IPS-18c (cell line): ENCODE data around the gene ORAI1.
"Not testable (repeated sequence)": the region's sequence is repeated elsewhere in the genome, so short reads cannot be mapped to it uniquely, and the experiment has no call there.

Experiments
- H3K4me3 ChIP-seq: 2 replicates; pipeline ENCODE4 v1.7.0; 2013; ENCODE audit warnings: low read depth, mild to moderate bottlenecking, low read length, moderate library complexity; ENCODE audit not compliant: insufficient read depth
- H3K9me3 ChIP-seq: one replicate; pipeline ENCODE4 v1.6.1; 2013; ENCODE audit warnings: mild to moderate bottlenecking, low read length, moderate library complexity; ENCODE audit not compliant: control insufficient read depth, insufficient read depth

ORAI1 gene

DNA sequence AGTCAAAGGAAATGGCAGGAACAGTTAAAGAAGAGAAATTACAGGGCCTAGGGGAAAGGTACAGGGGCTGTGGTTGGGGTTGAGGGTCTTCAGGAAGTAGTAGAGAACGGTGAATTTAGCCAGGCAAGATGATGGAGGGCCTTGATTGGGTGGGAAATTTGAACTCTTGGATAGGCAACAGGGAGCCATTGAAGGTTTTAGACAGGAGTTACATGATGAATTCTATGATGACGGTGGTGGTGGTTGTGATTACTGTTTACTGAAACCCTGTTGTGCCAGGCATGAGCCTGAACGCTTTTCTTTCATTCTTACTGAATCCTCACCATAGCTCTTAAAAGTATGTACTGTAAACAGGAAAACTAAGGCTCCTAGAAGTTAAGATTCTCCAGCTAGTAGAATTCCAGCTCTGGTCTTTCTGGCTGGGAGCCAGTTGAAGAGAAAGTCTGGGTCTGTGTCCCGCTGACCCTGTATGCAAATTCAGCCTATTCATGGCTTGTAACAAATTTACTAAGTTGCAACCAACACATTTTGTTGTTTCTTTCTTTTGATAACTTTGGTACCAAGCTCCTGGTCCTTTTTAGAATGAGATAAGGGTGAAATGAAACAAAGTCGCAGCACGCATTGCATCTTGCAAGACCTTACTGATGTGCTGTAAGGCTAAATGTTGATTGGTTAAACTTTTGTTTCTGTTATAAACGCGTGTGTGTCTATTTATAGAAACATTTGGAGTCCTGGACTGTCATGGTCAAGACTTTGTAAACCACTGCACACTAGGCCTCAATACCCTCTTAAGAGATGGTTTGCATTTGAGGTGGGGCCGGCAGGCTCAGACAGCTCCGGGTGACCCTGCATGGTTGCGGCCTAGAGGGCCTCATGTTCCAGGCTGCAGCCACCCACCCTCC lies 6.0 kb downstream of the ORAI1 start:
- Histone ChIP-seq H3K4me3 (no peak overlapping the region), H3K9me3 (no peaks in the 10 kb centered on the region)

DNA sequence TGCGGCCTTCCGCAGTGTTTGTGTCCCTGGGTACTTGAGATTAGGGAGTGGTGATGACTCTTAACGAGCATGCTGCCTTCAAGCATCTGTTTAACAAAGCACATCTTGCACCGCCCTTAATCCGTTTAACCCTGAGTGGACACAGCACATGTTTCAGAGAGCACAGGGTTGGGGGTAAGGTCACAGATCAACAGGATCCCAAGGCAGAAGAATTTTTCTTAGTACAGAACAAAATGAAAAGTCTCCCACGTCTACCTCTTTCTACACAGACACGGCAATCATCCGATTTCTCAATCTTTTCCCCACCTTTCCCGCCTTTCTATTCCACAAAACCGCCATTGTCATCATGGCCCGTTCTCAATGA lies 7.5 kb downstream of the ORAI1 start:
- not testable (repeated sequence) for H3K4me3 ChIP-seq, H3K9me3 ChIP-seq

DNA sequence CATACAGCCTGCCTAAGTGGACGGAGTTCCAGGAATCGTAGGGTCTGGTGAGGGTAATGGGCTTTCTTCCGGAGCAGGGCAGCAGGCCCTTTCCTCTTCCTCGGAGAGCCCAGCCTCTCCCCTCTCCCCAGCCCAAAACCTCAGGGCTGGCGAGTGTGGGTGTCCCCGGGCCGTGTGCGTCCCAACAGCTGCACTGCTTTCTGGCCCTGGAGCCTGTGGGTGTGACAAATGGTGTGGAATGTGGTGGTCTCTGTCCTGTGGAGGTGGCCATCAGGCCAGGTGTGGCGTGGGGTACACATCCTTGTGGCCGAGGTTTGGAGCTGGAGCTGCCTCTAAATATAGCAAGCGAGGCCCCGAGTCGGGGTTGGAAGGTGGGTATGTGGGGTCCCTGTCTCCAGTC lies 8.5 kb downstream of the ORAI1 start:
- Histone ChIP-seq H3K4me3 (no peak overlapping the region), H3K9me3 (no peaks in the 10 kb centered on the region)

DNA sequence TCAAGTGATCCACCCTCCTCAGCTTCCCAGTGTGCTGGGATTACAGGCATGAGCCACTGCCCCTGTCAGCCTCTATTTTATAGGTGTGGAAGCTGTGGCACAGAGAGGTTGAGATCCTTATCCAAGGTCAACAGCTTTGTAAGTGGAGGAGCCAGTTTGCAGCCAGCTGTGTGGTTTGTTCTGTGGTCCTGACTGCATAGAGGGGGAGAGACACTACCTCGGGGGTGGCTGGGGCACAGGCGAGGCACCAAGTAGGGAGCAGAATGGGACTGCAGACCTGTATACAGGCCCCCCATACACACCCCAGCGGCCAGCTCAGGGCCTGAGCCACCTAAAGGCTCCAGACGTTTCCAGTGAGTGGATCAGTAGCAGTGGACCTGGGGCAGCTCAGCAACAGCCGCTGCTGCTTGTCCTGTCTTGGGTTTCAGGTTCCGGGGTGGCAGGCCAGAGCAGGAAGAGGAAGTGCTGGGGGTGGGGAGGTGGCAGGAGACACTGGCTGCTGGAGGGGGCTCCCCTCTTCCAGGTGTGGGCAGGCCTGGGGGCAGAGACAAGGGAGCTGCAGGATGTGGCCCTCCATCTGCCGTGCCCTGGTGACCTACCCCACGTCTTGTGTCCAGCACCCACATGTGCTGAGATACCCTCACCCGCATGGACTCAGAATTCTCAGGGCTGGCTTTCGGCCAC lies 11.0 kb downstream of the ORAI1 start:
- no peak overlapping the region for H3K4me3 ChIP-seq
- no peaks in the 10 kb centered on the region for H3K9me3 ChIP-seq

DNA sequence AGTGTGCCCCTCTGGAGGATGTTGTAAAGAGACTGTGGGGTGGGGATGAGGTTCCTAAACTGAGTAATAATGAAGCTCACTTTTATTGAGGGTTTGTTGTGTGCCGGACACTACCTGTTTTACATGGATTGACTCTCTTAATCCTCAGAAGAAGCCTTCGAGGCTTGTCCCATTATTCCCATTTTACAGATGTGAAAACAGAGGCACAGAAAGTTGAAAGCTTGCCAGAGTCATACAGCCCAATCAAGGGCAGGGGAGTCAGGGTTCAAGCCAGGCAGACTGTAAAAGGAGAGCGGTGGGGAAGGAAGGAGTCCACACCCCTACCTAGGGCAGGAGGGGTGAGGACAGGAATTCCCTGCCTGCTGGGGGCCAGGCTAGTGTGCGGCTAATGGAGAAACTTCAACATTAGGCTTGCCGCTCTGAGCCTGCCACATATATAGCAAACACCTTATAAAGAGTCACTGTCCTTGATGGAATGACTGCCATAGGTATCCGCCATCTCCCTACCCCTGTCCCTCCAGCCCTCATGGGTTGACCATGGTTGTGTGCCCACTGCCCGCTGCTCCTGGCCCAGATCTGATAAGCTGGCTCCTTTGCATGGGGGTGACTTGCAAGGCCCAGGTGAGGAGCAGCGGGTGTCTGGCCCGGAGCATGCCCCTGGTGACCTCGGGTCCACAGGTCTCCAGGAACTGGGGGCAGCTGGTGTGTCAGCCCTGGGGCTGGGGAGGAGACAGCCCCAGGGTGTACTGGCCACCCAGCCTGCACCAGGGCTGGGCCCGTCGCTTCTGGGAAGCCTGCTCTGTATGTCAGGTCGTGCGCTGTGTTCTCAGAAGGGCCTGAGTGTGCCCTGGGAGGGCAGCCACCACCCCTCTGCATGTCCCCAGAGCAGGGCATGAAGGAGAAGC lies 12.2 kb downstream of the ORAI1 start:
- H3K4me3 ChIP-seq = no peak overlapping the region

DNA sequence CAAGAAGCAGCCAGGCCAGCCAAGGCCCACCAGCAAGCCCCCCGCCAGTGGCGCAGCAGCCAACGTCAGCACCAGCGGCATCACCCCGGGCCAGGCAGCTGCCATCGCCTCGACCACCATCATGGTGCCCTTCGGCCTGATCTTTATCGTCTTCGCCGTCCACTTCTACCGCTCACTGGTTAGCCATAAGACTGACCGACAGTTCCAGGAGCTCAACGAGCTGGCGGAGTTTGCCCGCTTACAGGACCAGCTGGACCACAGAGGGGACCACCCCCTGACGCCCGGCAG lies 15.0 kb downstream of the ORAI1 start:
- H3K4me3 ChIP-seq = no peak overlapping the region

More for the DNA sequence above, 12.2 kb downstream of the ORAI1 start:
- H3K9me3 ChIP-seq = no peaks in the 10 kb centered on the region

DNA sequence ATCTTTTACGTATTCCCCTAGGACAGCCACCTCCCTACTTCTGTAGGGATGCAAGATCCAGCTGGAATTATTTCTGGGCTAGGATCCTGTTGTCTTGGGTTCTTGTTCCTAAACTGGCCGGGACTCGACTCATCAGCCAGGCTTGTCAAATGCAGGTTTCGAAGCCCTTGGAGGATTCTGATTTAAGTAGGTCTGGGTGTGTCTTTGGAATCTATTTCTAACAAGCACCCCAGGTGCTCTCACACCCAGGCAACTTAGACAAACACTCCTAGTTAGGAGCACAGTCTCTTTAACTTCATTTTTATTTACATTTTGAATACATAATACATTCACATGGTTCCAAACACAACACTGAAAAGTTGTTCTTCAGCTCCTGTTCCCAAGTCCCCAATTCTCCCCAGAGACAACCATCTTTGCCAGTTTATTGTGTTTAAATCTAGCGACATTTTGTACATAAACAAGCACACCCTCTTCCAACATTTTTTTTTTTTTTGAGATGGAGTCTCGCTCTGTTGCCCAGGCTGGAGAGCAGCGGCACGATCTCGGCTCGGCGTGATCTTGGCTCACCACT lies 22.2 kb downstream of the ORAI1 start:
- no peak overlapping the region for H3K4me3 ChIP-seq
- H3K9me3 ChIP-seq = no peaks in the 10 kb centered on the region

More for the DNA sequence above, 15.0 kb downstream of the ORAI1 start:
- no peaks in the 10 kb centered on the region for H3K9me3 ChIP-seq

DNA sequence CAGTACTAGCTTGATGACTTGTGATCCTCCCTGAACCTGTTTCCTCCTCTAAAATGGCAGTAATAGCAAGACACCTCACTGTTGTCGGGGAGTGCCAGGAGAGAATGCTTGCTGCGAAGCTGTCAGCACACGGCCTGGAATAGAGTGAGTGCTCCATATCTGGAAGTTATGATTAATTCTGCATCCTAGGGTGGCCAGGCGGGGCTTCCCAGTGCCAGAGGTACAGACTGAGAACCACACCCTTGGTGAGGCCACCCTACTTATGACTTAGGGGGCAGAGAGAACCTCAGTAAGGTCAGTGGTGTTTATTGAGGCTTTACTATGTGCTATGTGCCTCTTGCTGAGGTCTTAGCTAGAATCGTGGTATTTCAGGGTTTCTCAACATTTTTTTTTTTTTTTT lies 23.0 kb downstream of the ORAI1 start:
- H3K9me3 ChIP-seq = no peaks in the 10 kb centered on the region
- H3K4me3 ChIP-seq = no peak overlapping the region

DNA sequence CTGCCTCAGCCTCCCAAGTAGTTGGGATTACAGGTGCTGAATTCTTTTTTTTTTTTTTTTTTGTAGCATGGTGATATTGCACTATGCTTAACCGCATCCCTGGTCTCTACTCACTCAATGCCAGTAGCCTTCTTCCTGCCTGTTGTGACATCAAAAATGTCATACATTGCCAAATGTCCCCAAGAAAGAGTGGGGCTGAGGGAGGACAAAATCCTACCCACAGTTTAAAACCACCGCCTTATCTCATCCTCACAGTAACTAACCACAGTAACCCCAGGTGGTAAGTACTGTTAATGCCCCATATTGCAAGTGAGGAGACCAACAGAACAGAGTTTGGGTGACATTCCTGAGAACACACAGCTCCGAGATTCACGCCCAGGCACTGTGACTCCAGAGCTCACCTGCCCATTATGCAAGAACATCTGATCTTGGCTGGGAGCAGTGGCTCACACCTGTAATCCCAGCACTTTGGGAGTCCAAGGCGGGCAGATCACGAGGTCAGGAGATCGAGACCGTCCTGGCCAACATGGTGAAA lies 23.6 kb downstream of the ORAI1 start:
- Histone ChIP-seq H3K4me3 (no peak overlapping the region), H3K9me3 (no peaks in the 10 kb centered on the region)

DNA sequence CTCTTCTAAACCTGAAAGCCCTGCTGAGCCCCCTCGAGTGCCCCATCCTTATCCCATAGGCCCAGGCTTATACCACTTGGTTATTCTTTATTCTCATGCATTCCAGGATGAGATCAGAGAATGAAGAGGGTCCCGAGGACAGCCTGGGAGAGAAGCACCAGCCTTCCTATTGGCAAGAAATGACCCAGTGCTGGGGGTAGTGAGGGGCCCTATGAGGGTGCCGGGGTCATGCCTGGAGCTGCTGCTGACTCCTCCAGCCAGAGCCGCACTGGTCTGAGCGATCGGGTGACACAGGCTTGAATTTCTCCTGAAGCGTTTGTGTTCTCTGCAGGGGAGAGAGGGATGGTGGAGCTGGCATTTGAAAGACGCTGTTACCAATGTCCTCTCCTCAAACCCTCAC lies 25.0 kb downstream of the ORAI1 start:
- Histone ChIP-seq H3K9me3 (no peaks in the 10 kb centered on the region), H3K4me3 (no peak overlapping the region)

DNA sequence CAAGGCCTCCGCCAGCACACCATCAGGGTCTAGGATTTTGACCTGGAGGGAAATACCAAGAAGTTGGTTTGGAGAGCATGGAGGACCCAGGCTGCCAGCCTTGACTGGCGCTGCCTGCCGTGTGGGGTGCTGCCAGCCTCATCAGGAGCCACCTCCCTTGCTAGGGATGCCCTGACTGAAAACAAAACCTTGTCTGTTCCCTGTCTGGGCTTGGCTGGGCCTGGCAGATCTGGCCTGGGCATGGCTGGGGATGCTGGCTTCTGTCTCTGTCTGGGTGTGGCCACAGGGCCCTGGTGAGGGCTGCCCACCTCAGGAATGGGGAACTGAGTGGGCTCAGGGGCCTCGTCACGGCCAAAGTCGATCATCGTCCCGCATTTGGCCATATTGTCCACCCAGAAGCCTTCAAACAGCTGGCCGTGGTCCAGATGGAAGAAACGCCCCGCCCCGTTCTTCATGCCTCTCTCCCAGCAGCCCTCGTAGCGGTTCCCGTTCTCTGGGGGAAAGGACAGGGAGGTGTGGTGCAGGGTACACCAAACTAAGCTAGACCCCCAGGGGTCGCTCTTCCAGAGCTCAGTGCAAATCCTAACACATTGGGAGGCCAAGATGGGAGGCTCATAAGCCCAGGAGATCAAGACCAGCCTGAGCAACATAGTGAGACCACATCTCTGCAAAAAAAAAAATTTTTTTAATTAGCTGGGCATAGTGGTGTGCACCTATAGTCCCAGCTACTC lies 26.6 kb downstream of the ORAI1 start:
- Histone ChIP-seq H3K4me3 (no peak overlapping the region), H3K9me3 (no peaks in the 10 kb centered on the region)

DNA sequence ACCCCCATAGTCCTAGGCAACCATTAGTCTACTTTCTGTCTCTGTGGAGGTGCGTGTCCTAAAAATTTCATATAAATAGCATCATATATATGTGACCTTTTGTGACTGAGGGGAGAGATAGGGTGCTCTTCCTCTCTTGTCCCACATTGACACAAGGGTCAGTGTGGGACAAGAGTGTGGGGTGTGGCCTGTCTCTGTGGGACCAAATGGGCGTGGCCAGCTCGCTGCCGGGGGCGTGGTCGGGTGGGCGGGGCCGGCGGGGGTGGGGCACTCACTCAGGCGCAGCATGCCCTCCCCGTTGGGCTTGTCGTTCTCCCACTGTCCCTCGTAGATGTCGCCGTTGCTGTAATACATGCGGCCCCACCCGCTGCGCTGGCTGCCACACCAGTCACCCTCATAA lies 27.7 kb downstream of the ORAI1 start:
- Histone ChIP-seq H3K9me3 (no peaks in the 10 kb centered on the region), H3K4me3 (no peak overlapping the region)

DNA sequence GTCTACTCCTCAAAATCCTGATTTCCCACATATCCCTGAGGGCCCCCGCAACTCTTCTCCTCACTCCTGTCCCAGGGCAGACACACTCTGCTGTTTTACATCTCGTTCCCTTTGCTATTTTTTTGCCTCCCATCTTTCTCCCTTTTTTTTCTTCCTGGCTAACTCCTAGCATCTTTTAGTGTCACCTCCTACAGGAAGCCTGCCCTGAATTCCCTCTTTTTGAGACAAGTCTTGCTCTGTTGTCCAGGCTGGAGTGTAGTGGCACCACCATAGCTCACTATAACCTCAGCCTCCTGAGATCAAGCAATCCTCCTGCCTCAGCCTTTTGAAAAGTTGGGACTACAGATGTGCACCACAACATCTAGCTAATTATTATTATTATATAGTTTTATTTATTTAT lies 29.8 kb downstream of the ORAI1 start:
- no peak overlapping the region for H3K4me3 ChIP-seq
- no peaks in the 10 kb centered on the region for H3K9me3 ChIP-seq

DNA sequence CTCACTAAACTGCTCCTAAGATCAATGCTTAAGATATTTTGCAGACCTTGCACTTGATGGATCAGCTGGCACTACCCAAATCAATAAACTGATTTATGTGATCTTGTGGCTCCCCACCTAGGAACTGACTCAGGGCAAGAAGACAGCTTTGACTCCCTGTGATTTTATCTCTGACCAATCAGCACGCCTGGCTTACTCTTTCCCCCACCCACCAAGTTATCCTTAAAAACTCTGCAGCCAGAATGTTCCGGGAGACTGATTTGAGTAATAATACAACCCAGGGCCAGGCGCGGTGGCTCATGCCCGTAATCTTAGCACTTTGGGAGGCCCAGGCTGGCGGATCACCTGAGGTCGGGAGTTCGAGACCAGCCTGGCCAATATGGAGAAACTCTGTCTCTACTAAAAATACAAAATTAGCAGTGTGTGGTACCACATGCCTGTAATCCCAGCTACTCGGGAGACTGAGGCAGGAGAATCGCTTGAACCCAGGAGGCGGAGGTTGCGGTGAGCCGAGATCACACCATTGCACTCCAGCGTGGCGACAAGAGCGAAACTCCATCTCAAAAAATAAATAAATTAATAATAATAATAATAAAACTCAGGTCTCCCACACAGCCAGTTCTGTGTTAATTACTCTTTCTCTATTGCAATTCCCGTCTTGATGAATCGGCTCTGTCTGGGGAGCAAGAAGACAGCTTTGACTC lies 31.1 kb downstream of the ORAI1 start:
- no peak overlapping the region for H3K4me3 ChIP-seq
- no peaks in the 10 kb centered on the region for H3K9me3 ChIP-seq

DNA sequence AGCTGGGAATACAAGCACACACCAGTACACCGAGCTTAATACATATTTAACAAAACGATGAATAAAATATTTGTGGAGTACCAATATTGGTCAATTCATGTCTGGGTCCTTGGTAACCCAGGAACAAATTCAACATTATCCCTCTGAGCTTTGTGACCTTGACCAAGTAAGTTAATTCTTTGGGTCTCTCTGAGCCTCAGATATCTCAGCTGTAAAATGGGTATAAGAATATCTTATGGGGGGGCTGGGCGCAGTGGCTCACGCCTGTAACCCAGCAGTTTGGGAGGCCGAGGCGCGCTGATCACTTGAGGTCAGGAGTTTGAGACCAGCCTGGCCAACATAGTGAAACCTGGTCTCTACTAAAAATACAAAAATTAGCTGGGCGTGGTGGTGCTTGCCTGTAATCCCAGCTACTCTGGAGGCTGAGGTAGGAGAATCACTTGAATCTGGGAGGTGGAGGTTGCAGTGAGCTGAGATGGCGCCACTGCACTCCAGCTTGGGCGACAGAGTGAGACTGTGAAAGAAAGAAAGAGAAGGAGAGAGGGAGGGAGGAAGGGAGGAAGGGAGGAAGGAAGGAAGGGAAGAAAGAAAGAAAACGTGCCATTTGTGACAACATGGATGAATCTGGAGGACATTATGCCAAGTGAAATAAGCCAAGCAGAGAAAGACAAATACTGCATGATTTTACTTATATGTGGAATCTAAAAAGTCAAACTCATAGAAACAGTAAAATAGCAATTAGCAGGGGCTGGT lies 35.2 kb downstream of the ORAI1 start:
- H3K4me3 ChIP-seq, H3K9me3 ChIP-seq: not testable (repeated sequence)

DNA sequence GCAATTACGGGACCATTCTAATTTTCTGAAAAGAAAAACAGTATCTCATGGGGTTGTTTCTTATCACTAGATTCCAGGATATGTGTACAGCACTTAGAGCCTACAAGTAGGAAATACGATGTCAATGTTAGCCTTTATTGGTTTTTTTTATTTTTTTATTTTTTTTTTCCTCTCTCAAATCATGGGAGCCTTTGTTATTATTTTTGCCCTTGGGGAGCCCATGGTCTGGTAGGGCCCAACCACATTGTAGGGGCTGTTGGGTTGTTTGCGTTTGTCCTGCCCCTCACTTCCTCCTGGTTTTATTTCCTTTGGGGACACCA lies 37.2 kb downstream of the ORAI1 start:
- Histone ChIP-seq H3K9me3 (no peaks in the 10 kb centered on the region), H3K4me3 (no peak overlapping the region; the same call in 1 of the 2 replicates)
